ENCODE results near the gene ZCCHC2. TPM values are rescaled to one million over a fixed set of nuclear protein-coding genes. Genes with fewer than 3 reads are reported as not detected.

Gene ZCCHC2
- total RNA-seq, 6 experiments from 2014 or later: 4.6 to 7.1 (median 5.4) TPM

- H3K36me3 Mint-ChIP-seq (ENCODE audit: low read depth): peaks cover 24% of the 10 kb centered on the region
- H3K27ac Mint-ChIP-seq: no peak overlapping the region
- H3K27me3 Mint-ChIP-seq (ENCODE audit: insufficient read depth): no peaks in the 10 kb centered on the region
- H3K4me3 Mint-ChIP-seq: no peak overlapping the region
- H3K4me1 Mint-ChIP-seq (ENCODE audit: low read depth): peaks cover 16% of the 10 kb centered on the region
- TF ChIP-seq CTCF (IDR thresholded peaks at IDR 0.05): no peak
- H3K9me3 Mint-ChIP-seq: no peaks in the 10 kb centered on the region
- DNase-seq: no peak
These were observed 27.9 kb downstream of the ZCCHC2 start for GRCh38 chr18:62550746-62551145.

GRCh38 chr18:62551972-62552513 lies 29.2 kb downstream of the ZCCHC2 start:
- H3K27ac Mint-ChIP-seq: no peak overlapping the region
- peaks cover 29% of the 10 kb centered on the region for H3K36me3 Mint-ChIP-seq (ENCODE audit: low read depth)
- peaks cover 16% of the 10 kb centered on the region for H3K4me1 Mint-ChIP-seq (ENCODE audit: low read depth)
- no peaks in the 10 kb centered on the region; the same call in 1 of the 2 replicates for H3K27me3 Mint-ChIP-seq (ENCODE audit: insufficient read depth)
- H3K9me3 Mint-ChIP-seq: no peaks in the 10 kb centered on the region
- no peak overlapping the region for H3K4me3 Mint-ChIP-seq
- no peak for DNase-seq
- no peak for TF ChIP-seq CTCF (IDR thresholded peaks at IDR 0.05)

GRCh38 chr18:62554061-62554815 lies 31.4 kb downstream of the ZCCHC2 start:
- no peak overlapping the region for H3K27ac Mint-ChIP-seq

GRCh38 chr18:62555135-62555534 lies 32.3 kb downstream of the ZCCHC2 start:
- Mint-ChIP-seq H3K27me3 (ENCODE audit: insufficient read depth) (no peaks in the 10 kb centered on the region; the same call in 1 of the 2 replicates), H3K9me3 (no peaks in the 10 kb centered on the region), H3K27ac (no peak overlapping the region), H3K4me1 (ENCODE audit: low read depth) (peaks cover 16% of the 10 kb centered on the region), H3K4me3 (no peak overlapping the region), H3K36me3 (ENCODE audit: low read depth) (peaks cover 30% of the 10 kb centered on the region)
- peak; percentile 30 for DNase-seq
- no peak for TF ChIP-seq CTCF (IDR thresholded peaks at IDR 0.05)

More at GRCh38 chr18:62554061-62554815, 31.4 kb downstream of the ZCCHC2 start:
- Mint-ChIP-seq H3K4me3 (no peak overlapping the region), H3K36me3 (ENCODE audit: low read depth) (peaks cover 30% of the 10 kb centered on the region), H3K4me1 (ENCODE audit: low read depth) (peaks cover 16% of the 10 kb centered on the region), H3K27me3 (ENCODE audit: insufficient read depth) (no peaks in the 10 kb centered on the region; the same call in 1 of the 2 replicates), H3K9me3 (no peaks in the 10 kb centered on the region)
- TF ChIP-seq CTCF (IDR thresholded peaks at IDR 0.05): no peak
- no peak for DNase-seq

- Mint-ChIP-seq H3K36me3 (ENCODE audit: low read depth) (peaks cover 22% of the 10 kb centered on the region), H3K4me3 (no peak overlapping the region), H3K4me1 (ENCODE audit: low read depth) (peaks cover 24% of the 10 kb centered on the region), H3K27ac (no peak overlapping the region), H3K9me3 (no peaks in the 10 kb centered on the region), H3K27me3 (ENCODE audit: insufficient read depth) (no peaks in the 10 kb centered on the region; the same call in 1 of the 2 replicates)
- DNase-seq: no peak
- TF ChIP-seq CTCF (IDR thresholded peaks at IDR 0.05): no peak
These were observed 33.6 kb downstream of the ZCCHC2 start for GRCh38 chr18:62556397-62556796.

Measured in HFFc6 (cell line).